NCI-H2081 treated with DMSO at 0.1 percent for 48 hours (cell line): ENCODE data around the gene CTDP1.
A peak's percentile ranks its signal among the peaks of the same experiment; 100 is the strongest.

Experiments
- DNase-seq: peaks from one replicate; lab custom pipeline; 2025; lab: John Stamatoyannopoulos, UW

CTDP1 gene, protein sequence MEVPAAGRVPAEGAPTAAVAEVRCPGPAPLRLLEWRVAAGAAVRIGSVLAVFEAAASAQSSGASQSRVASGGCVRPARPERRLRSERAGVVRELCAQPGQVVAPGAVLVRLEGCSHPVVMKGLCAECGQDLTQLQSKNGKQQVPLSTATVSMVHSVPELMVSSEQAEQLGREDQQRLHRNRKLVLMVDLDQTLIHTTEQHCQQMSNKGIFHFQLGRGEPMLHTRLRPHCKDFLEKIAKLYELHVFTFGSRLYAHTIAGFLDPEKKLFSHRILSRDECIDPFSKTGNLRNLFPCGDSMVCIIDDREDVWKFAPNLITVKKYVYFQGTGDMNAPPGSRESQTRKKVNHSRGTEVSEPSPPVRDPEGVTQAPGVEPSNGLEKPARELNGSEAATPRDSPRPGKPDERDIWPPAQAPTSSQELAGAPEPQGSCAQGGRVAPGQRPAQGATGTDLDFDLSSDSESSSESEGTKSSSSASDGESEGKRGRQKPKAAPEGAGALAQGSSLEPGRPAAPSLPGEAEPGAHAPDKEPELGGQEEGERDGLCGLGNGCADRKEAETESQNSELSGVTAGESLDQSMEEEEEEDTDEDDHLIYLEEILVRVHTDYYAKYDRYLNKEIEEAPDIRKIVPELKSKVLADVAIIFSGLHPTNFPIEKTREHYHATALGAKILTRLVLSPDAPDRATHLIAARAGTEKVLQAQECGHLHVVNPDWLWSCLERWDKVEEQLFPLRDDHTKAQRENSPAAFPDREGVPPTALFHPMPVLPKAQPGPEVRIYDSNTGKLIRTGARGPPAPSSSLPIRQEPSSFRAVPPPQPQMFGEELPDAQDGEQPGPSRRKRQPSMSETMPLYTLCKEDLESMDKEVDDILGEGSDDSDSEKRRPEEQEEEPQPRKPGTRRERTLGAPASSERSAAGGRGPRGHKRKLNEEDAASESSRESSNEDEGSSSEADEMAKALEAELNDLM

GRCh38 chr18:79679552-79680099, at the start of gene CTDP1:
Gene CTDP1, plus strand, starts transcription at chr18:79679803. Its CDS starts 145 bp downstream, at chr18:79679948.
- peak; percentile 54 for DNase-seq

GRCh38 chr18:79630281-79631095, 49.1 kb upstream of the CTDP1 start:
- DNase-seq = no peak

- DNase-seq = no peak
These were observed 48.5 kb upstream of the CTDP1 start for GRCh38 chr18:79631096-79631507.

DNA sequence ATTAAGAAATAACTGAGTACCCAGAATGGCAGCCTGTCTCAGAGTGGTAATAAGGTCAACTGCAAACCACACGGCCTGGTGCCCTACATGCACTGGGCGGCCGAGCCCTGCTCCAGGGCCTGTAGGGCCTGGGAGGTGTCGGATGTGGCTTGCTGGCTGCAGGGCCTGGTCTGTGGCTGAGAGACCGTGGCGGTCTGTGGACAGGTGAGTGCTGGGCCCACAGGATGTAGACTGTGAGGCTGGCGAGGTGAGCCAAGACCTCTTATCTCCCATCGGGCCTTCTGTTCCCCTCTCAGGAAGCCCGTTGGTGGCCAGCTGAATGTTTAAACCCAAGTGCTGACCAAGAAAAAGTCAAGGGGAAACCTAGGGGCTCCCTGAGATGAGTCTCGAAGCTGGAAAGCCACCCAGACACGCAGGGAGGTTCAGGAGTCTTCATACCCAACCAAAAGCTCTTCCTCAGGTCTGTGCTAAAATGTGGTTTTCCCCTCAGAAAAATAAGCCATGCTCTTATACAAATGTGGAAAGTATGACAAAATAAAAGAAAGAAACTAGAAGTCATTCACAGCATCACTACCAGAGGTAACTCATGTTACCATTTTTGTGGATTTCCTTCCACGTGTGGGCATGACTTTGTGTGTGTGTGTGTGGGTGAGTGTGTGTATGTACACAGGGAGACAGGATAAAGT, 47.7 kb upstream of the CTDP1 start:
- DNase-seq = no peak

- no peak for DNase-seq
These were observed 46.8 kb upstream of the CTDP1 start for GRCh38 chr18:79632765-79633164.

- no peak for DNase-seq
These were observed 45.4 kb upstream of the CTDP1 start for GRCh38 chr18:79634186-79634585.

DNA sequence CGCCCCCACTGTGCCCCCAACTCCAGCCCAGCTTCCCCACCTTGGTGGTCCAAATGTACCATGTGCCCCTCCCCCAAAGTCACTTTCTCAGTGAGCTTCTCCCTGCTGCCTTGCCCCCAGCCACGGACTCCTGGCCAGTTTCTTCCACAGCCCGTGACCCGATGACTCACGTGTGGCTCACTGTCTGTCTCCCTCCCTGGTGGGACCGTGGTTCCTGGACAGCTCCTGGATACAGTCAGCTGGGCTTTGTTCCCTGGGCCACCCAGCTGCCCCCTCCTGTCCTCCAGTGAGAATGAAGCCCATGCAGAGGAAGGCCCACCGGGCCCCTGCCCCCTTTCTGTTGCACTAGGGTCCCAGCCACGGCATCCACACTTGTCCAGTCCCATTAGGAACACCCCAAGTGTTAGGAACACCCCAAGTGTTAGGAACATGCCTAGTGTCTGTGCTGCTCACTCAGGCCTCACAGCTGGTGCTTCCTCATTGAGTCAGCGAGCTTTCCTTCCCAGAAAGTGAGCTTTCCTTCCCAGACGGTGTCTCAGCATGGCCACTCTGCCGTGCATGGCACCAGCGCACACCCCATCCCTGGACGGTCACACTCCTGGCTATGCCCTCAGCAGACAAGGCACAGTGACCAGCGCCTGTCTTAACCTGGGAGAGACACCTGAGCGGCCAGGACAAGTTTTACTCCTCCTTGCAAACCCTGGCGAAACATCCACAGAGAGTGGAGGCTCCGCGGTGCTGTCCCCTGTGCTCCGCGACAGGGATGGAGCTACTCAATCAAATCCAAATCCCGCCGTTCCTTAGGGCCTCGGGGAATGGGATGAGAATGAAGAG, 44.8 kb upstream of the CTDP1 start:
- no peak for DNase-seq

GRCh38 chr18:79635427-79635726, 44.2 kb upstream of the CTDP1 start:
- DNase-seq = no peak

- DNase-seq = no peak
These were observed 42.3 kb upstream of the CTDP1 start for GRCh38 chr18:79637181-79637920.

GRCh38 chr18:79637921-79638909, 41.4 kb upstream of the CTDP1 start:
- DNase-seq = no peak

DNA sequence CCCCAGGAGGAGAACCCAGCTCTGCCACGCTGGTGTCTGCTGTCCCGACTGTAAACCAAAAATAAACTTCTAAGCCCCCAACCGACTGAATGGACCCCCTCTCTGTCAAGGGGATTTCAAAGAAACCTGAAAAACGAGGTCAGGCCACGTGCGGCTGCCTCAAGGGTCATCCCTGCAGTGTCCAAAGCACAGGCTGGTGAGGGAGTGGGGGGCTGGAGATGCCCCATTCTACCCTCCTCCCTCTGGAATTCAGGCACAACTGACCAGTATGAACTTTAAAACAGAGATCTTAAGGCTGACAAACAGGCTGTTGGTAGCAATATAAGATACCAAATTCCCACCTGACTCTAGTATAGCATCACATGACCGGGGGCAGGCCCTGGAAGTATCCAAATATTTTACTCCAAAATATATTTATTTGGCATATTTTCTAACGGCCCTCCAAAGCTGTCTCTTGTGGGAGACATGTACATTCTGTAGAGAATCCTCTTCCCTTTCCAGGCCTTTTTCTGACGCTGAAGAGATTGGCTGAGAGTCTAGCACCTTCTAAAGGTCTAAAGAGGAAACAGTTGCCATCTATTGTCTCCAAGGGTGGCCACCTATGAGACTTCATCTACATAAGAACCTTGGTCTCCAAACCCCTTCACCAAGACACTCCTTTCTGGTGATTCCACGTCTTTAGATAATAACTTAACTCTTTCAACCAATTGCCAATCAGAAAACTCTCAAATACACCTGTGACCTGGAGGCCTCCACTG, 40.4 kb upstream of the CTDP1 start:
- DNase-seq = no peak

DNA sequence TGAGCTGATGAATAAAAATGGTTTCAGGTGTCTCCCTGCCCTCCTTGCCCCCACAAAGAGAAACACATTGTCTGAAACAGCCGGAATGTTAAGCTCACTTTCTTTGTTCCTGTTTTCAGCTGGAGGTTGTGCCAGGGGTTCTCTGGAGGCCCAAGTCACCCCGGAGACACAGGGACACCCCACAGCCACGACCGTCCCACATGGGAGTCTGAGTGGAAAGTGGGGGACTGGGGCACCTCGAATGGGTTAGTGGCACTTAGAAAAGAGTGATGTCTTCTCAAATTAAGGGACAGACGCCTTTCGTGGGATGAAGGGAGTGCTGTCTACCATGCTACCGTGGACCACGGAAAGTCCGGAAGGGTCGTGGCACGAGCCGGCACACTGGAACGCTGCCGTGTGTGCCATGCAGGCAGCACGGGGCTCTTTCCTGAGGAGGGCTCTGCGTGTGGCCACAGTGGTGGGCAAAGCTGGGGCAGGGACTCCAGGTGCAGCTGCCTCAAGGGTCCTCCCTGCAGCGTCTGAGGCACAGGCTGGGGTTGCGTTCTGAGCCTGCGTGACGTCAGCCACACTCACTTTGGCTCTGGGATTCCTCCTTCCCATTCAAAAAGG, 39.4 kb upstream of the CTDP1 start:
- DNase-seq = no peak

GRCh38 chr18:79640875-79641274, 38.7 kb upstream of the CTDP1 start:
- no peak for DNase-seq

DNA sequence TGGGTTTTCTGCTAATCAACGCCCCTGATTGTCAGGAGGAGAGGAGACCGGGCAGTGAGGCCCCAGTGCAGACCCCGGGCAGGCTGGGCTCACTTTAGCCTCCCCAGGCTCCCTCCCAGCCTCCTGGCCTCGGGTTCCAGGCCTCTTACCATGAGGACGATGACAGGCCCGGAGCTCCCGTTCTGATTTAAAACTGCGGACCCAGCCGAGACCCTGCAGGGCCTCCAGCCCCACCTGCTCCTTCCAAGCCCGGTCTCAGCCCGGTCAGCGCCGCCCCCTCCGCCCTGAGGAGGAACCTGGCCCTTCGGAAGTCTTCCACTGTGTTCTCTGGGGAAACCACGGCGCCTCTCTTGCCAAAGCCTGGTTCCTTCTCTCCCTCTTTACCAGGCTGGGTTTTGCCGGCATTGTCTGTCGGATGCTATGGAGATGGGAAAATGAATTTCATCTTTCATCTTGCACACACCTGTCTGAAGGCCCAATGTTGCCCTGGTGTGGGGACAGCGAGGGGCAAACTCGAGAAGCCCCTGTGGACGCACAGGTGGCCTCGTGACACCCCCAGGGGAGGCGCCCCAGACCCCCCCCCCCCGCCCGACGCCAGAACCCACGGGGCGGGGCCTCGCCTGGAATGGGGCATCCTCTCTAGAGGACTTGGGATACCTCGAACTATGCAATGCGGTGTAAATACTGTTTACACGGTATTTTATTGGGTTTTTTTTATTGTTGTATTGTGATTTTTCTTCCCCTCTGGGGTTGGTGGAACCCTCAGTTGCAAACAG, 37.7 kb upstream of the CTDP1 start:
- no peak for DNase-seq

GRCh38 chr18:79642626-79643025, 37.0 kb upstream of the CTDP1 start:
- no peak for DNase-seq
